ENCODE measurements around the gene SMIM24. TPM values are rescaled to one million over a fixed set of nuclear protein-coding genes. Genes with fewer than 3 reads are reported as not detected.

Gene SMIM24
- total RNA-seq, 4 donors from 2014 or later = not detected

DNA sequence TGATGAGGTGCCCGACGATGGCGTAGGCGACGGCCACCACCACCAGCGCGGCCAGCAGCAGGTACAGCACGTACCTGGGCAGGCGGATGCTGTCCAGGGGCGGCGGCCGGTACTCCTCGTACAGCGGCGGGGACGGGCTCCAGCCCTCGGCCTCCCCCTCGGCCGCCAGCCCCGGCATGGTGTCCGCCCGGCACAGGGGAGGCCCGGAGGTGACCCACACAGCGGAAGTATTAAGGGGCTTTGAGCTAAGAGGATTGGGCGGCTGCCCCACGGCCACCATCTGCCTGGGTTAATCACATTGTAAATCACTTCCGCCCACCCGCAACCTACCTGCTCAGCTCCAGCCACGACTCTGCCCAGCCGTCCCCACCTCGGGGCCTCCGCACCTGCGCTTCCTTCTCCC, 2.9 kb upstream of the SMIM24 start, which contains the start of gene SMIM44:
TSS of gene SMIM44 (minus strand) at position 216 of the 403 bp plus-strand sequence. CDS start at position 178, 38 bp downstream.
- H3K36me3 ChIP-seq = no peaks in the 10 kb centered on the region
- peaks cover 45 to 61% (median 52%) of the 10 kb centered on the region in 3 donors for H3K27me3 ChIP-seq
- TF ChIP-seq, protein P1, sequence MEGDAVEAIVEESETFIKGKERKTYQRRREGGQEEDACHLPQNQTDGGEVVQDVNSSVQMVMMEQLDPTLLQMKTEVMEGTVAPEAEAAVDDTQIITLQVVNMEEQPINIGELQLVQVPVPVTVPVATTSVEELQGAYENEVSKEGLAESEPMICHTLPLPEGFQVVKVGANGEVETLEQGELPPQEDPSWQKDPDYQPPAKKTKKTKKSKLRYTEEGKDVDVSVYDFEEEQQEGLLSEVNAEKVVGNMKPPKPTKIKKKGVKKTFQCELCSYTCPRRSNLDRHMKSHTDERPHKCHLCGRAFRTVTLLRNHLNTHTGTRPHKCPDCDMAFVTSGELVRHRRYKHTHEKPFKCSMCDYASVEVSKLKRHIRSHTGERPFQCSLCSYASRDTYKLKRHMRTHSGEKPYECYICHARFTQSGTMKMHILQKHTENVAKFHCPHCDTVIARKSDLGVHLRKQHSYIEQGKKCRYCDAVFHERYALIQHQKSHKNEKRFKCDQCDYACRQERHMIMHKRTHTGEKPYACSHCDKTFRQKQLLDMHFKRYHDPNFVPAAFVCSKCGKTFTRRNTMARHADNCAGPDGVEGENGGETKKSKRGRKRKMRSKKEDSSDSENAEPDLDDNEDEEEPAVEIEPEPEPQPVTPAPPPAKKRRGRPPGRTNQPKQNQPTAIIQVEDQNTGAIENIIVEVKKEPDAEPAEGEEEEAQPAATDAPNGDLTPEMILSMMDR (IDR thresholded peaks at IDR 0.05 in 4 of 5, conservative IDR thresholded peaks at IDR 0.05 in 1 of 5) = no peak
- no peak for TF ChIP-seq POLR2A (IDR thresholded peaks at IDR 0.05)
- intact Hi-C loops (cut with DNase I; ENCODE audit: low total_unique reads) = no loop called here
- in situ Hi-C loops (cut with MboI; ENCODE audit: low sequenced_read_pairs in 4 of 4) = loop anchor here in 3 of 4 donors (10.0 kb wide), 1 partner anchor 178 kb away; no protein-coding TSS in a partner anchor
- H3K27ac ChIP-seq = no peak within 1 kb of the TSS
- H3K4me3 ChIP-seq = no peak within 1 kb of the TSS
- DNase-seq (no peak), ATAC-seq (no peak)
- H3K9me3 ChIP-seq = no peaks in the 10 kb centered on the region
- H3K4me1 ChIP-seq = no peaks in the 10 kb centered on the region

DNA sequence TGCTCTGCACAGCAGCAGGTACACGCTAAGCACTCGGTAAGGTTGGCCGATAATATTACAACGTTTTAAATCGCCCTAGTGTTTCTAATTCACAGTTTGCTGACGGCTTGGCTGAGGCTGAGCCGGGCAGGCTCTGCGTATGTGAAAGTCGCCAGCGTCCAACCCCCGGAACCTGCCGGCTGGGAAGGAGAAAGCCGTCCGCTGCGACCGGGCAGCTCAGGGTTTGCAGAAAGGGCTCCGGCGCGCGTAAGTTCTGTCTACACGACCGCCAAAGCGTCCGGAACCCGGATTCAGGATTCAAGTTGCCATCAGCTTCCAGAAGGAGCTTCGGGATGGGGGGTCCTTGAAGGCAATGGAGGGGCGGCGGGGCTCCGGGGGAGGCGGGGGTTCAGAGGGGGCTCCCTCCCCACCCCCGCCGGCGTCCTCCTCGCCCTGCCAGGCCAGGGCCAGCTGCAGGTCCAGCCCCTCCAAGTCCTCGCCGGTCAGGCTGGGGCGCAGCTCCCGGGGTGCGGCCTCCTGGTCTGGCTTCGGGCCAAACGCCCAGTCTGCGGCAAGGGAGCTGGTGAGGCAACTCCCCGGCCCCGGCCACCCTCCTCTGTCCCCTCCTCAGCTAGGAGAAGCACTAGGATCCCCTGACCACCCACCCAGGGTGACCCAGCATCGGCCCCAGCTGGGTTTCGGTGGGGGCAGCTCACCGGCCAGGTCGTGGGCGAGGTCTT, 2.3 kb upstream of the SMIM24 start:
- in situ Hi-C loops (cut with MboI; ENCODE audit: low sequenced_read_pairs in 4 of 4) (loop anchor here in 3 of 4 donors (10.0 kb wide), 1 partner anchor 178 kb away; no protein-coding TSS in a partner anchor), intact Hi-C loops (cut with DNase I; ENCODE audit: low total_unique reads) (no loop called here)
- Histone ChIP-seq H3K9me3 (no peaks in the 10 kb centered on the region), H3K4me1 (no peaks in the 10 kb centered on the region), H3K36me3 (no peaks in the 10 kb centered on the region), H3K27me3 (peaks cover 45 to 61% (median 52%) of the 10 kb centered on the region in 3 donors), H3K27ac (no peak overlapping the region), H3K4me3 (no peak overlapping the region)
- no peak for ATAC-seq
- no peak for DNase-seq
- TF ChIP-seq, protein P1 (IDR thresholded peaks at IDR 0.05 in 4 of 5, conservative IDR thresholded peaks at IDR 0.05 in 1 of 5) = no peak
- TF ChIP-seq POLR2A (IDR thresholded peaks at IDR 0.05) = no peak

DNA sequence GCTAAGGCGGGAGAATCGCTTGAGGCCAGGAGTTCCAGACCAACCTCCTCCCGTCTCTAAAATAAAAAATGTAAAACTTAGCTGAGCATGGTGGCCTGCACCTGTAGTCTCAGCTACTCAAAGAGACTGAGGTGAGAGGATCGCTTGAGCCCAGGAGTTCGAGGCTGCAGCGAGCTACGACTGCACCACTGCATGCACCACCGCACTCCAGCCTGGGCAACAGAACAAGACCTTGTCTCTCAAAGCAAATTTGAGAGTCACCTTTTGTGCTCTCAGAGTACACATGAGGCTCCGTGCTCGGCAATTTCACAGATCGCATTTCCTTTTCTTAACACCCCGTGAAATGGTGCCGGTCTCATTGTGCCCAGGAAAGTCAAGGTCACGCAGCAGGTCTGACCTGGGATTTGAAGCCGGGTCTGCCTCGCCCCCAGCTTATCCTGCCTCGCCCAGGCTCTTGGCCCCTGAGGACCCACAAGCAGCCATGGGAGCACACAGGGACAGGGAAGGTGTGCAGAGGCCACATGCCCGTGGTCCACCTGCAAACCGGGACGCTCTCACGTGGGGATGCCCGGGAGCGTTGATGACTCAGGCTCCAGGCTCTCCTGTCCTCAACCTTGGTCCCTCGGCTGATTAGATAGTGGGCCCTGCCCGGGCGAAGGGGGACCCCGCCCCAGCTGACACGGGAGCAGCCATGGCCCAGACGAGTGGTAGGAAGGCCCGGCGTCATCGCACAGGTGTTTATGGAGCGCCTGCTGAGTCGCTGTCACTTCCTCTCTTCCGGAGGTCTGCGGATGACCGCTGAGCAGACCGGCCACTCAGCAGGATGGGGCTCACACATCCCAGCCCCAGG, 1.1 kb upstream of the SMIM24 start:
- ATAC-seq = no peak
- Histone ChIP-seq H3K4me3 (no peak overlapping the region), H3K27me3 (peaks cover 45 to 61% (median 52%) of the 10 kb centered on the region in 3 donors), H3K36me3 (no peaks in the 10 kb centered on the region), H3K9me3 (no peaks in the 10 kb centered on the region), H3K4me1 (no peaks in the 10 kb centered on the region), H3K27ac (no peak overlapping the region)
- no peak for DNase-seq
- in situ Hi-C loops (cut with MboI; ENCODE audit: low sequenced_read_pairs in 4 of 4) (loop anchor here in 3 of 4 donors (10.0 kb wide), 1 partner anchor 177 kb away; no protein-coding TSS in a partner anchor), intact Hi-C loops (cut with DNase I; ENCODE audit: low total_unique reads) (no loop called here)
- TF ChIP-seq POLR2A (IDR thresholded peaks at IDR 0.05) = no peak
- TF ChIP-seq, protein P1 (IDR thresholded peaks at IDR 0.05 in 4 of 5, conservative IDR thresholded peaks at IDR 0.05 in 1 of 5) = no peak

DNA sequence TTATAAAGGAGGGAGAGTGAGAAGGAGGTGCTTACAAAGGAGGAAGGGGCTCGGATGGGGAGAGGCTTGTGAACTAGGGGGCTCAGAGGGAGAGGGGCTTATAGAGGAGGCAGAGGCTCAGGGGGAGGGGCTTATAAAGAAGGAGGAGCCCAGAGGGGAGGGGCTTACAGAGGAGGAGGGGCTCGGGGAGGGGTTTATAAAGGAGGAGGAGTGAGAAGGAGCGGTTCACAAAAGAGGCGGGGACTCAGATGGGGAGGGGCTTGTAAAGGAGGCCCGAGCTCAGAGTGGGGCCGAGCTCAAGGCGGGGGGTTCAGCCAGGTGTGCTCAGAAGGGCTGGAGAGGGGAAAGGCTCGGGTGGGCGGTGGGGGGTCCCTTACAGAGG, 500 bp downstream of the SMIM24 start:
- Histone ChIP-seq H3K4me1 (no peaks in the 10 kb centered on the region), H3K4me3 (no peak overlapping the region), H3K27ac (no peak overlapping the region), H3K27me3 (peaks cover 43 to 61% (median 51%) of the 10 kb centered on the region in 3 donors), H3K36me3 (no peaks in the 10 kb centered on the region), H3K9me3 (no peaks in the 10 kb centered on the region)
- TF ChIP-seq, protein P1 (IDR thresholded peaks at IDR 0.05 in 4 of 5, conservative IDR thresholded peaks at IDR 0.05 in 1 of 5) = no peak
- no peak for TF ChIP-seq POLR2A (IDR thresholded peaks at IDR 0.05)
- ATAC-seq (no peak), DNase-seq (no peak)
- in situ Hi-C loops (cut with MboI; ENCODE audit: low sequenced_read_pairs in 4 of 4) = loop anchor here (10.0 kb wide), 2 partner anchors 155 to 175 kb away; no protein-coding TSS in a partner anchor
- intact Hi-C loops (cut with DNase I; ENCODE audit: low total_unique reads) = no loop called here

Measured in gastrocnemius medialis (tissue), 4 donors.